ENCODE measurements around the gene ZCCHC2.

Gene ZCCHC2

GRCh38 chr18:62531931-62532330, 9.1 kb downstream of the ZCCHC2 start:
- TF ChIP-seq JUND (IDR thresholded peaks at IDR 0.05; ENCODE audit: low read depth) = no peak
- DNase-seq (ENCODE audit: low read depth in 1 of 2, low spot score in 1 of 2) = no peak
- in situ Hi-C loops (cut with HindIII; ENCODE audit: low pct_unique_long_range_greater_than_20kb, low sequenced_read_pairs) = no loop called here

- in situ Hi-C loops (cut with HindIII; ENCODE audit: low pct_unique_long_range_greater_than_20kb, low sequenced_read_pairs) = no loop called here
- no peak for DNase-seq (ENCODE audit: low read depth in 1 of 2, low spot score in 1 of 2)
- no peak for TF ChIP-seq JUND (IDR thresholded peaks at IDR 0.05; ENCODE audit: low read depth)
Observed at GRCh38 chr18:62536005-62536404, 13.2 kb downstream of the ZCCHC2 start.

GRCh38 chr18:62537042-62537894, 14.4 kb downstream of the ZCCHC2 start:
- no peak for DNase-seq (ENCODE audit: low read depth in 1 of 2, low spot score in 1 of 2)
- in situ Hi-C loops (cut with HindIII; ENCODE audit: low pct_unique_long_range_greater_than_20kb, low sequenced_read_pairs) = no loop called here
- no peak for TF ChIP-seq JUND (IDR thresholded peaks at IDR 0.05; ENCODE audit: low read depth)

- in situ Hi-C loops (cut with HindIII; ENCODE audit: low pct_unique_long_range_greater_than_20kb, low sequenced_read_pairs) = no loop called here
- TF ChIP-seq JUND (IDR thresholded peaks at IDR 0.05; ENCODE audit: low read depth) = no peak
- no peak for DNase-seq (ENCODE audit: low read depth in 1 of 2, low spot score in 1 of 2)
Observed at GRCh38 chr18:62537946-62538345, 15.1 kb downstream of the ZCCHC2 start.

GRCh38 chr18:62538881-62539280, 16.1 kb downstream of the ZCCHC2 start:
- TF ChIP-seq JUND (IDR thresholded peaks at IDR 0.05; ENCODE audit: low read depth) = no peak
- DNase-seq (ENCODE audit: low read depth in 1 of 2, low spot score in 1 of 2) = no peak
- in situ Hi-C loops (cut with HindIII; ENCODE audit: low pct_unique_long_range_greater_than_20kb, low sequenced_read_pairs) = no loop called here

- in situ Hi-C loops (cut with HindIII; ENCODE audit: low pct_unique_long_range_greater_than_20kb, low sequenced_read_pairs) = no loop called here
- DNase-seq (ENCODE audit: low read depth in 1 of 2, low spot score in 1 of 2) = no peak
- no peak for TF ChIP-seq JUND (IDR thresholded peaks at IDR 0.05; ENCODE audit: low read depth)
Observed at GRCh38 chr18:62539284-62540165, 16.7 kb downstream of the ZCCHC2 start.

GRCh38 chr18:62543021-62543420, 20.2 kb downstream of the ZCCHC2 start:
- in situ Hi-C loops (cut with HindIII; ENCODE audit: low pct_unique_long_range_greater_than_20kb, low sequenced_read_pairs) = no loop called here
- TF ChIP-seq JUND (IDR thresholded peaks at IDR 0.05; ENCODE audit: low read depth) = no peak

GRCh38 chr18:62545098-62545497, 22.3 kb downstream of the ZCCHC2 start:
- TF ChIP-seq JUND (IDR thresholded peaks at IDR 0.05; ENCODE audit: low read depth) = no peak
- no peak for DNase-seq (ENCODE audit: low read depth in 1 of 2, low spot score in 1 of 2)
- in situ Hi-C loops (cut with HindIII; ENCODE audit: low pct_unique_long_range_greater_than_20kb, low sequenced_read_pairs) = no loop called here

More at GRCh38 chr18:62543021-62543420, 20.2 kb downstream of the ZCCHC2 start:
- DNase-seq (ENCODE audit: low read depth in 1 of 2, low spot score in 1 of 2) = no peak

- DNase-seq (ENCODE audit: low read depth in 1 of 2, low spot score in 1 of 2) = no peak
- no peak for TF ChIP-seq JUND (IDR thresholded peaks at IDR 0.05; ENCODE audit: low read depth)
- in situ Hi-C loops (cut with HindIII; ENCODE audit: low pct_unique_long_range_greater_than_20kb, low sequenced_read_pairs) = no loop called here
Observed at GRCh38 chr18:62549755-62550154, 26.9 kb downstream of the ZCCHC2 start.

GRCh38 chr18:62550746-62551145, 27.9 kb downstream of the ZCCHC2 start:
- TF ChIP-seq JUND (IDR thresholded peaks at IDR 0.05; ENCODE audit: low read depth) = no peak
- no peak for DNase-seq (ENCODE audit: low read depth in 1 of 2, low spot score in 1 of 2)
- in situ Hi-C loops (cut with HindIII; ENCODE audit: low pct_unique_long_range_greater_than_20kb, low sequenced_read_pairs) = no loop called here

- in situ Hi-C loops (cut with HindIII; ENCODE audit: low pct_unique_long_range_greater_than_20kb, low sequenced_read_pairs) = no loop called here
- TF ChIP-seq JUND (IDR thresholded peaks at IDR 0.05; ENCODE audit: low read depth) = no peak
- no peak for DNase-seq (ENCODE audit: low read depth in 1 of 2, low spot score in 1 of 2)
Observed at GRCh38 chr18:62551972-62552513, 29.2 kb downstream of the ZCCHC2 start.

- no peak for DNase-seq (ENCODE audit: low read depth in 1 of 2, low spot score in 1 of 2)
- no peak for TF ChIP-seq JUND (IDR thresholded peaks at IDR 0.05; ENCODE audit: low read depth)
- in situ Hi-C loops (cut with HindIII; ENCODE audit: low pct_unique_long_range_greater_than_20kb, low sequenced_read_pairs) = no loop called here
Observed at GRCh38 chr18:62554061-62554815, 31.4 kb downstream of the ZCCHC2 start.

Data from T47D (cell line).